SK-N-SH (cell line): Measurements from ENCODE around the gene METTL1. TPM values are rescaled to one million over a fixed set of nuclear protein-coding genes. Genes with fewer than 3 reads are reported as not detected.
A peak's percentile ranks its signal among the peaks of the same experiment; 100 is the strongest.

Experiments used
- CTCF ChIA-PET: fragments of 300-600, 350-600 bp; formaldehyde crosslinking; extraction: SDS; loops from one replicate; lab custom pipeline; 2021; lab: Yijun Ruan, JAX
- POLR2A ChIA-PET: fragments of 350-600 bp; sonication (Branson Sonifier 250); formaldehyde crosslinking; extraction: SDS; loops from one replicate; lab custom pipeline; 2020; ENCODE audit warnings: antibody characterized with exemption, inconsistent platforms; lab: Yijun Ruan, JAX
- DNase-seq: peaks from one replicate; pipeline ENCODE4 v3.0.0; 2012
- H2AFZ ChIP-seq: fragments of 200-600 bp; sonication (generic); 2 replicates; pipeline ENCODE4 v1.8.1; 2016; ENCODE audit warnings: antibody characterized with exemption, mild to moderate bottlenecking, low read depth
- H3F3A ChIP-seq: fragments of 200-600 bp; sonication (generic); replicated peaks from 2 replicates; pipeline ENCODE3; 2016; ENCODE audit warnings: antibody characterized with exemption, mild to moderate bottlenecking; ENCODE audit not compliant: insufficient read depth
- H3K27ac ChIP-seq, 2 experiments: fragments of 200-500 bp in 1 of 2; fragments of 200-600 bp in 1 of 2; sonication (Bioruptor generic) in 1 of 2; sonication (generic), shearing (Covaris generic) in 1 of 2; 2 replicates each; pipeline versions ENCODE4 v1.5.1 to v1.6.1; 2014 to 2016; ENCODE audit warnings: low read depth in 2 of 2, inconsistent platforms in 1 of 2, low read length in 1 of 2, mild to moderate bottlenecking in 1 of 2, mixed read lengths in 1 of 2
- H3K27me3 ChIP-seq: fragments of 200-600 bp; sonication (generic), shearing (Covaris generic); 2 replicates; pipeline ENCODE4 v1.6.1; 2016; ENCODE audit warnings: mixed run types; ENCODE audit not compliant: insufficient read depth
- H3K36me3 ChIP-seq, 2 experiments: fragments of 200-500 bp in 1 of 2; fragments of 200-600 bp in 1 of 2; sonication (Bioruptor generic) in 1 of 2; sonication (generic) in 1 of 2; replicated peaks in 1 of 2; 2 replicates each; pipeline versions ENCODE3 to v1.5.1; 2014 to 2016; ENCODE audit warnings: low read length in 1 of 2, mild to moderate bottlenecking in 1 of 2; ENCODE audit not compliant: insufficient read depth in 2 of 2, control insufficient read depth in 1 of 2
- H3K4me1 ChIP-seq, 2 experiments: fragments of 200-500 bp in 1 of 2; fragments of 200-600 bp in 1 of 2; sonication (Bioruptor generic) in 1 of 2; sonication (generic), shearing (Covaris generic) in 1 of 2; 2 replicates each; pipeline versions ENCODE4 v1.5.1 to v1.6.1; 2014 to 2016; ENCODE audit warnings: low read depth in 1 of 2, low read length in 1 of 2, mixed run types in 1 of 2; ENCODE audit not compliant: insufficient read depth in 2 of 2, control insufficient read depth in 1 of 2
- H3K4me2 ChIP-seq: fragments of 200-600 bp; sonication (generic), shearing (Covaris generic); 2 replicates; pipeline ENCODE4 v1.6.1; 2017; ENCODE audit warnings: mixed run types
- H3K4me3 ChIP-seq, 2 experiments: fragments of 200-500 bp in 1 of 2; fragments of 200-600 bp in 1 of 2; sonication (Bioruptor generic) in 1 of 2; sonication (generic), shearing (Covaris generic) in 1 of 2; 2 replicates each; pipeline versions ENCODE4 v1.5.1 to v1.8.1; 2014 to 2016; ENCODE audit warnings: low read depth in 2 of 2, inconsistent platforms in 1 of 2, low read length in 1 of 2, mild to moderate bottlenecking in 1 of 2, mixed read lengths in 1 of 2, moderate library complexity in 1 of 2
- H3K79me2 ChIP-seq: fragments of 200-600 bp; sonication (generic); 2 replicates; pipeline ENCODE4 v1.8.1; 2017; ENCODE audit warnings: mild to moderate bottlenecking; ENCODE audit not compliant: insufficient read depth
- H3K9ac ChIP-seq: fragments of 200-600 bp; sonication (generic); 2 replicates; pipeline ENCODE4 v1.6.1; 2017; ENCODE audit warnings: mixed run types
- H3K9me2 ChIP-seq: fragments of 200-600 bp; sonication (generic); 2 replicates; pipeline ENCODE4 v1.6.1; 2017; ENCODE audit warnings: mixed run types
- H3K9me3 ChIP-seq: fragments of 200-600 bp; sonication (generic); 2 replicates; pipeline ENCODE4 v1.6.1; 2017; ENCODE audit warnings: mixed run types, mild to moderate bottlenecking, moderate library complexity
- H4K20me1 ChIP-seq: fragments of 200-600 bp; sonication (generic); 2 replicates; pipeline ENCODE4 v1.6.1; 2017; ENCODE audit warnings: mild to moderate bottlenecking, mixed run types; ENCODE audit not compliant: insufficient read depth
- CHD2 ChIP-seq: fragments of 150-350 bp; IDR thresholded peaks from 2 replicates; pipeline ENCODE4 v1.6.1; 2018; ENCODE audit warnings: low read length; ENCODE audit not compliant: partially characterized antibody
- CTCF ChIP-seq: fragments of 200-600 bp; sonication (generic); IDR thresholded peaks from 2 replicates; pipeline ENCODE4 v1.6.1; 2017; ENCODE audit warnings: antibody characterized with exemption, mild to moderate bottlenecking, moderate library complexity
- GABPA ChIP-seq: IDR thresholded peaks from 2 replicates; pipeline ENCODE4 v1.4.0; 2012; ENCODE audit warnings: low read depth, mild to moderate bottlenecking
- MAX ChIP-seq: IDR thresholded peaks from 2 replicates; pipeline ENCODE4 v1.4.0; 2012; ENCODE audit warnings: low read depth
- NRF1 ChIP-seq: IDR thresholded peaks from 2 replicates; pipeline ENCODE4 v1.6.1; 2012; ENCODE audit warnings: low read depth, mild to moderate bottlenecking, low read length
- PBX3 ChIP-seq: IDR thresholded peaks from 2 replicates; pipeline ENCODE4; 2012
- POLR2AphosphoS5 ChIP-seq: IDR thresholded peaks from 2 replicates; pipeline ENCODE4 v1.6.1; 2012; ENCODE audit warnings: low read depth, low read length
- SIN3A ChIP-seq: IDR thresholded peaks from 2 replicates; pipeline ENCODE4 v1.6.1; 2012; ENCODE audit warnings: low read depth, mild to moderate bottlenecking, low read length, moderate library complexity, borderline replicate concordance
- TAF1 ChIP-seq: IDR thresholded peaks from 2 replicates; pipeline ENCODE4 v1.6.1; 2012; ENCODE audit warnings: low read depth, mild to moderate bottlenecking, low read length, moderate library complexity, borderline replicate concordance
- USF1 ChIP-seq: IDR thresholded peaks from 2 replicates; pipeline ENCODE4 v1.4.0; 2012; ENCODE audit warnings: low read depth, borderline replicate concordance
- WGBS: methylation state at CpG from one replicate; pipeline ENCODE4 v1.1.6; 2017; ENCODE audit warnings: low lambda C conversion rate; 5-methylcytosine and 5-hydroxymethylcytosine counted together
- polyA plus RNA-seq, 3 experiments: library from polyadenylated mRNA; depleted of rRNA; stranded (reverse); fragments of >200 nt; gene quantifications; 2 replicates each; pipeline ENCODE4 v1.2.3, GENCODE V29; 2012

Gene METTL1
- polyA plus RNA-seq, 1 of the 3 experiments (the other 2 are of a cell fraction), result 28.0 TPM

- ChIA-PET CTCF (interaction anchor here (2.2 to 3.2 kb wide), 4 partner anchors 10 to 20 kb away, joined by 6 to 18 read pairs (median 12); no protein-coding TSS in a partner anchor), POLR2A (interaction anchor here (1.9 to 2.1 kb wide), 2 partner anchors 20 kb away, joined by 5 to 18 read pairs; no protein-coding TSS in a partner anchor)
- peaks cover 30 to 49% of the 10 kb centered on the region in 2 experiments for H3K36me3 ChIP-seq
- WGBS, result 25% methylated on average over 3 of the region's 3 CpGs
- DNase-seq, result no peak
- no peaks in the 10 kb centered on the region for H3K9me2 ChIP-seq
- peak overlapping the region; percentile 87 for H3K4me2 ChIP-seq
- H2AFZ ChIP-seq, result no peak overlapping the region
- H3K4me1 ChIP-seq, result peaks cover 0 to 25% of the 10 kb centered on the region in 2 experiments; a peak in 2 of 4 replicates
- H4K20me1 ChIP-seq, result no peaks in the 10 kb centered on the region
- peak overlapping the region; percentile 96 to 98; a peak in 3 of 4 replicates for H3K27ac ChIP-seq
- H3F3A ChIP-seq, result peaks cover 32% of the 10 kb centered on the region
- TF ChIP-seq USF1 (no peak), PBX3 (no peak), GABPA (no peak)
- no peaks in the 10 kb centered on the region for H3K27me3 ChIP-seq
- H3K9me3 ChIP-seq, result no peaks in the 10 kb centered on the region
- H3K4me3 ChIP-seq, result peak overlapping the region; percentile 81 to 82
- H3K79me2 ChIP-seq, result peaks cover 28% of the 10 kb centered on the region
- peak overlapping the region; percentile 99 for H3K9ac ChIP-seq
Measured at GRCh38 chr12:57746025-57746424, 25.9 kb downstream of the METTL1 start.

- H3K9ac ChIP-seq, result peak overlapping the region; percentile 99
- H3K4me1 ChIP-seq, result peaks cover 0 to 20% of the 10 kb centered on the region in 2 experiments; a peak in 2 of 4 replicates
- H3K79me2 ChIP-seq, result peaks cover 22% of the 10 kb centered on the region
- H3K4me2 ChIP-seq, result peak overlapping the region; percentile 87
- H2AFZ ChIP-seq, result no peak overlapping the region
- peak overlapping the region; percentile 96 to 98 for H3K27ac ChIP-seq
- DNase-seq, result no peak
- WGBS, result 21% methylated on average over 8 of the region's 8 CpGs
- H3K9me3 ChIP-seq, result no peaks in the 10 kb centered on the region
- H3K9me2 ChIP-seq, result no peaks in the 10 kb centered on the region
- POLR2A ChIA-PET, result interaction anchor here (0.6 to 2.1 kb wide), 6 partner anchors 10 to 126 kb away, joined by 3 to 18 read pairs (median 6); no protein-coding TSS in a partner anchor
- peak overlapping the region; percentile 81 to 82 for H3K4me3 ChIP-seq
- CTCF ChIA-PET, result interaction anchor here (0.7 to 3.2 kb wide), 5 partner anchors 9 to 113 kb away, joined by 3 to 18 read pairs (median 10); partner anchors contain the start of gene B4GALNT1
- peaks cover 32% of the 10 kb centered on the region for H3F3A ChIP-seq
- H3K27me3 ChIP-seq, result no peaks in the 10 kb centered on the region
- TF ChIP-seq POLR2AphosphoS5 (peak; percentile 63; the same call in 1 of the 2 replicates), TAF1 (no peak)
- H3K36me3 ChIP-seq, result peaks cover 27 to 43% of the 10 kb centered on the region in 2 experiments
- no peaks in the 10 kb centered on the region for H4K20me1 ChIP-seq
Measured at GRCh38 chr12:57745485-57745881, 26.4 kb downstream of the METTL1 start.

GRCh38 chr12:57744777-57745484, 27.0 kb downstream of the METTL1 start, which contains the start of gene TSPAN31:
Gene TSPAN31, plus strand, starts transcription at chr12:57745039. Its CDS starts 116 bp downstream, at chr12:57745155.
- no peaks in the 10 kb centered on the region for H4K20me1 ChIP-seq
- no peaks in the 10 kb centered on the region for H3K9me3 ChIP-seq
- peak within 1 kb of the TSS; percentile 81 to 82 for H3K4me3 ChIP-seq
- ChIA-PET CTCF (interaction anchor here (0.7 to 3.2 kb wide), 6 partner anchors 9 to 162 kb away, joined by 3 to 18 read pairs (median 8); partner anchors contain the start of gene B4GALNT1), POLR2A (interaction anchor here (0.5 to 2.1 kb wide), 10 partner anchors 9 to 153 kb away, joined by 3 to 18 read pairs (median 4); no protein-coding TSS in a partner anchor)
- H3K27ac ChIP-seq, result peak within 1 kb of the TSS; percentile 96 to 98
- peaks cover 26 to 38% of the 10 kb centered on the region in 2 experiments for H3K36me3 ChIP-seq
- peaks cover 32% of the 10 kb centered on the region for H3F3A ChIP-seq
- peak; percentile 86 for DNase-seq
- peak within 1 kb of the TSS; percentile 99 for H3K9ac ChIP-seq
- H3K4me2 ChIP-seq, result peak within 1 kb of the TSS; percentile 87
- WGBS, result 1% methylated on average over 26 of the region's 29 CpGs
- H3K9me2 ChIP-seq, result no peaks in the 10 kb centered on the region
- H3K79me2 ChIP-seq, result peaks cover 17% of the 10 kb centered on the region
- H3K27me3 ChIP-seq, result no peaks in the 10 kb centered on the region
- H3K4me1 ChIP-seq, result peaks cover 0 to 17% of the 10 kb centered on the region in 2 experiments; a peak in 2 of 4 replicates
- peak within 1 kb of the TSS; percentile 91 for H2AFZ ChIP-seq
- TF ChIP-seq PBX3 (peak; percentile 98), CTCF (no peak), NRF1 (peak; percentile 62; the same call in 1 of the 2 replicates), MAX (peak; percentile 29), CHD2 (no peak), POLR2AphosphoS5 (peak; percentile 58; the same call in 1 of the 2 replicates), SIN3A (peak; percentile 32; the same call in 1 of the 2 replicates)
